Skeletal muscle satellite cell (primary cell): ENCODE results near the gene ENPP6.
"Not testable (repeated sequence)": the region's sequence is repeated elsewhere in the genome, so short reads cannot be mapped to it uniquely, and the experiment has no call there.

Experiments used
- H3K27me3 ChIP-seq: 2 replicates; pipeline ENCODE4 v1.7.0; 2013; ENCODE audit warnings: low read length; ENCODE audit not compliant: control insufficient read depth, insufficient read depth
- H3K36me3 ChIP-seq: 2 replicates; pipeline ENCODE4 v1.7.0; 2013; ENCODE audit warnings: mild to moderate bottlenecking, control low read depth, low read length; ENCODE audit not compliant: insufficient read depth
- H3K4me1 ChIP-seq: 2 replicates; pipeline ENCODE4 v1.7.0; 2013; ENCODE audit warnings: low read length; ENCODE audit not compliant: control insufficient read depth, insufficient read depth
- H3K4me2 ChIP-seq: 2 replicates; pipeline ENCODE4 v1.7.0; 2013; ENCODE audit warnings: mild to moderate bottlenecking, low read length
- H3K4me3 ChIP-seq: 2 replicates; pipeline ENCODE4 v1.7.0; 2013; ENCODE audit warnings: low read length
- H3K9ac ChIP-seq: 2 replicates; pipeline ENCODE4 v1.7.0; 2013; ENCODE audit warnings: mild to moderate bottlenecking, low read depth, low read length, moderate library complexity
- H3K9me3 ChIP-seq: replicated peaks from 2 replicates; pipeline ENCODE4 v1.7.0; 2013; ENCODE audit warnings: mild to moderate bottlenecking, control low read depth, low read length

The ENPP6 gene

GRCh38 chr4:184061582-184061981 is 156.1 kb downstream of the ENPP6 start:
- no peak overlapping the region for H3K4me3 ChIP-seq
- H3K36me3 ChIP-seq, result no peaks in the 10 kb centered on the region
- H3K27me3 ChIP-seq, result no peaks in the 10 kb centered on the region
- no peak overlapping the region for H3K4me2 ChIP-seq
- H3K9ac ChIP-seq, result no peak overlapping the region
- H3K9me3 ChIP-seq, result no peaks in the 10 kb centered on the region
- no peaks in the 10 kb centered on the region for H3K4me1 ChIP-seq

DNA sequence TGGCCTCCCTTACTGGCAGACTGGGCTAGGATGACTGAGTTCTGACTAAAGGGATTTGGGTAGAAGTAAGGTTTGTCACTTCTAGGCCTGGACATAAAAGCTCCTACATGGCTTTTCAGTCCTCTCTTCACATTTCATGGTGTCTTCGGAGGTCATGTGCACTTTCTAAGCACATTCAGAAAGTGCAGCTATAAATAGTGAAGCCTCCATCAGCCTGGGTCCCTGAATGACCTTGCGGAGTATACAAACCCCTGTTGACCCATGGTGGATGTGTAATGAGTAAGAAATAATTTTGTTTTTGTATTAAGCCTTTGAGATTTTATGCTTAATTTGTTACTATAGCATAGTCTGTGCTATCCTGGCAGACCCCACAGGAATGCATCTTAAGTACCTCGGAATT is 158.6 kb downstream of the ENPP6 start:
- Histone ChIP-seq H3K4me3 (no peak overlapping the region), H3K27me3 (no peaks in the 10 kb centered on the region), H3K4me1 (no peaks in the 10 kb centered on the region), H3K36me3 (no peaks in the 10 kb centered on the region), H3K9me3 (no peaks in the 10 kb centered on the region), H3K4me2 (no peak overlapping the region), H3K9ac (no peak overlapping the region)

DNA sequence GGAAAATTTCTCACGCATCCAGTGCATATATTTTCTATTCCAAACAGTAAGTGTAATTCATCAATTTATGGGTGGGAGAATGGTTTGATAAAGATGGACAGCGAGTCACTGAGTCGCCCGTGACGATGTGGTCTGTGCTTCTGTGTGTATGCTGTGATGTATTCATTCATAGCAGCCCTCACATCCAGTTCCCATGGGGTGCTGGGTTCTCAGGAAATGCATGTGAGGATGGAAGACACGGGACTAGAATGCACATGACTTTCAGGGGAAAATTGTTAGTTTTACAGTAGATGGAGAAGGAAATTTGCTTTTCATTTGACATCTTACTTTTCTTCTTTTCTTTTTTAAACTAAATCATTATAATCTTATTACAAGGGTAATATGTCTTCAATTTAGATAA is 159.6 kb downstream of the ENPP6 start:
- no peak overlapping the region for H3K9ac ChIP-seq
- no peak overlapping the region for H3K4me2 ChIP-seq
- no peaks in the 10 kb centered on the region for H3K9me3 ChIP-seq
- no peaks in the 10 kb centered on the region for H3K4me1 ChIP-seq
- H3K4me3 ChIP-seq, result no peak overlapping the region
- H3K36me3 ChIP-seq, result no peaks in the 10 kb centered on the region
- no peaks in the 10 kb centered on the region for H3K27me3 ChIP-seq

DNA sequence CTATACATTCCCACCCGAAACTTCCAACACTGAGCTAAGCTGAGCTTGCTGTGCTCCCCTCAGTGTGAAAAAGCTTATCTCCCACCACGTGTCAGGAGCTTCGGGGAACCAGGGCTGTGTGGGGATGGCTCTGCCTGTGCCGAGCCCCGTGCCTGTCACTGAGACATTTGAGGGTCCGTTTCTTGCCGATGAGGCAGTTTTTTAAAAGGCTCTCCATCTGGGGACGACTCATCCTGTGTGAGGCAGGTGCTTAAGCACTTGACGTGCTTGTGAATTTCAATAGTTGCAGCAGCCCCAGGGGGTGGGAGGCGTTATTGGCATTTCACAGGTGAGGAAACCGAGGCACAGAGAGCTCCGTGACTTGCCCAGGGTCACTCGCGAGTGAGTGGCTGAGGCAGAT is 160.8 kb downstream of the ENPP6 start:
- Histone ChIP-seq H3K4me3 (no peak overlapping the region), H3K4me1 (no peaks in the 10 kb centered on the region), H3K4me2 (no peak overlapping the region), H3K27me3 (no peaks in the 10 kb centered on the region), H3K36me3 (no peaks in the 10 kb centered on the region), H3K9me3 (no peaks in the 10 kb centered on the region), H3K9ac (no peak overlapping the region)

DNA sequence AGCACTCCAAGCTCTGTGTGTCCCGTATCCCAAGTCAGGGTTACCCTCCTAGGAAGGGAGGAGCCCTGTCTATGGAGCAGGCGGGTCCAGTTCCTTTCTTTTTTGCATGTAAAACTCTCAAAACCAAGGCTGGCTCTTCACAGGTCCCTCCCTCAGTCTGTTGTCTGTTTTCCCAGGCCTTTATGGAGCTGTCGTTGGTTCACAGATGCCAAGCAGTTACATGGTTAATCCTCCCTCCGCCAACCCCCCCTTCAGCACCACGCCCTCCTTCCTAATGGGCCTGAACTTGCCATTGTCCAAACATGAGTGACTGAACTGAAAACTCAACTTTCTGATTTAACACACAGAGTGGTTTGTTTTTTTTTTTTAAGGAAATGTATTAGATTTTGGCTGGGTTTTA is 164.2 kb downstream of the ENPP6 start:
- Histone ChIP-seq H3K4me3 (no peak overlapping the region), H3K9ac (no peak overlapping the region), H3K36me3 (no peaks in the 10 kb centered on the region), H3K27me3 (no peaks in the 10 kb centered on the region), H3K9me3 (no peaks in the 10 kb centered on the region), H3K4me1 (no peaks in the 10 kb centered on the region), H3K4me2 (no peak overlapping the region)

- Histone ChIP-seq H3K9ac (no peak overlapping the region), H3K4me1 (no peaks in the 10 kb centered on the region), H3K27me3 (no peaks in the 10 kb centered on the region), H3K36me3 (no peaks in the 10 kb centered on the region), H3K4me3 (no peak overlapping the region), H3K9me3 (no peaks in the 10 kb centered on the region), H3K4me2 (no peak overlapping the region)
Observed at GRCh38 chr4:184052616-184053015, 165.1 kb downstream of the ENPP6 start.

DNA sequence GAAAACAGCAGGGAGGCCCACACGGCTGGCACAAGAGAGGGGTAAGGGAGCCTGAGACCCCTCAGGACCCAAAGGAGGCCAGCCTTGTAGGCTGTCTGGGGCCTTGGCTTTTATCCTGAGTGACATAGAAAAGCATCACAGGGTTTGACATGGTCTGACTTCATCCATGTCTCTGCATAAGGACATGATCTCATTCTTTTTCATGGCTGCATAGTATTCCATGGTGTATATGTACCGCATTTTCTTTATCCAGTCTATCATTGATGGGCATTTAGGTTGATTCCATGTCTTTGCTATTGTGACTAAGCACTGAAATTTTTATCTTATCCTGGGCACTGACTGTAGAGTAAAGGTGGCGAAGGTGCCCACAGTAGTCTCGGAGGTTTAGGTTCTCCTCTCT is 166.4 kb downstream of the ENPP6 start:
- H3K9me3 ChIP-seq, H3K4me1 ChIP-seq: not testable (repeated sequence)

GRCh38 chr4:184046148-184046547 is 171.5 kb downstream of the ENPP6 start:
- Histone ChIP-seq H3K4me1 (no peaks in the 10 kb centered on the region), H3K27me3 (no peaks in the 10 kb centered on the region), H3K36me3 (no peaks in the 10 kb centered on the region), H3K9me3 (no peaks in the 10 kb centered on the region), H3K4me3 (no peak overlapping the region), H3K9ac (no peak overlapping the region), H3K4me2 (no peak overlapping the region)

More for the DNA sequence above, 166.4 kb downstream of the ENPP6 start:
- H3K9ac ChIP-seq, H3K36me3 ChIP-seq, H3K27me3 ChIP-seq, H3K4me2 ChIP-seq, H3K4me3 ChIP-seq: not testable (repeated sequence)

DNA sequence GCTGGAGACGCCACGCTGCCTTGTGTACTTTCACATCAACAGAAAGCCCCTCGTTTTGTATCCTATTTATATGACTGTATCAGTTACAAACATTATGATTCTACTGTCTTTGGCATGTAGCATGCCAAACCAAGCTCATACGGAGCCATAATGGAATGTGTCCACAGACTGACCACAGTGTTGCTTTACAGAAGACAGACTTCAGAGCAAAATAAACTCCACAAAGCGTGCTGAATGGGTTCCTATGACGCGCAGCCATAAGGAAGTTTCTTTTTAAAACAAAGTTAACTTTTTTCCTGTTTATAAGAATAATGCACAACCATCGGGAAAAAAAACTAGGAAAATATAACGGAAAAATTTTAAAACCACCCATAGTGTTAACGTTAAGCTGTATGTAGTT is 176.5 kb downstream of the ENPP6 start:
- no peaks in the 10 kb centered on the region for H3K27me3 ChIP-seq
- H3K4me3 ChIP-seq, result no peak overlapping the region
- H3K36me3 ChIP-seq, result no peaks in the 10 kb centered on the region
- no peak overlapping the region for H3K4me2 ChIP-seq
- H3K9ac ChIP-seq, result no peak overlapping the region
- H3K9me3 ChIP-seq, result no peaks in the 10 kb centered on the region
- no peaks in the 10 kb centered on the region for H3K4me1 ChIP-seq

DNA sequence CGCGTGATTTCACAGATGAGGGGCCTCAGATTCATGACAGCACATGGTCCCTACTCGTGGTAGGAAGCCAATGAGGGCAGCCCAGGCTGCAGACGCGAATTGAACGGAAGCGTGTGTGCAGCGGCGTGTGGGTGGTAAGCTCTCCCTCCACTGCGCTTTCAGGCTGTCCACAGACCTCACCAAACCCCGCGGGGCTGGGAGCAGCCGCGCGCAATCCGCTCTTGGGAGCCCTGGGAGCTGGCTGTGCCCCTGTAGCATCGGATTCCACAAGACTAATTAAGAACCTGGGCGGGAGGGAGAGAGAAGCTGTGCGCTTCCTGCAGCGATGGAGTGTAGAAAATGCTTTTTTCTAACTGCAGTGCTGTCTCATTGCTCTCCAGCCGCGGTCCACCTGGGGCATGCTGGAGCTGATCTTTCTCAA is 177.7 kb downstream of the ENPP6 start:
- H3K36me3 ChIP-seq, result no peaks in the 10 kb centered on the region
- no peak overlapping the region for H3K4me3 ChIP-seq
- H3K4me2 ChIP-seq, result no peak overlapping the region
- no peaks in the 10 kb centered on the region for H3K9me3 ChIP-seq
- H3K9ac ChIP-seq, result no peak overlapping the region
- no peaks in the 10 kb centered on the region for H3K27me3 ChIP-seq
- no peaks in the 10 kb centered on the region for H3K4me1 ChIP-seq
